Measurements from ENCODE around the gene MGAT4B. TPM values are rescaled to one million over a fixed set of nuclear protein-coding genes. Genes with fewer than 3 reads are reported as not detected.

MGAT4B gene
- total RNA-seq, 2 experiments from 2014 or later: 141 to 145 TPM

GRCh38 chr5:179793468-179794139 lies 13.1 kb downstream of the MGAT4B start, which contains the start of gene LTC4S:
Gene LTC4S (plus strand): TSS chr5:179793986. CDS start chr5:179794081, 95 bp downstream.
- Mint-ChIP-seq H3K27ac (peak within 1 kb of the TSS; percentile 85), H3K36me3 (ENCODE audit: low read depth) (peaks cover 10% of the 10 kb centered on the region), H3K27me3 (no peaks in the 10 kb centered on the region), H3K4me3 (peak within 1 kb of the TSS; percentile 82), H3K4me1 (ENCODE audit: low read depth) (peaks cover 40% of the 10 kb centered on the region), H3K9me3 (no peaks in the 10 kb centered on the region)
- CTCF ChIA-PET: interaction anchor here (2.8 kb wide), 1 partner anchor 31 kb away, joined by 12 read pairs; no protein-coding TSS in a partner anchor
- Histone ChIP-seq H3K27ac (ENCODE audit: low read depth in 1 of 2, low read length in 2 of 2) (peak within 1 kb of the TSS in 1 of 2 donors; percentile 48), H3K36me3 (ENCODE audit: insufficient read depth, low read length) (peaks cover 8% of the 10 kb centered on the region), H3K4me3 (ENCODE audit: low read length) (peak within 1 kb of the TSS; percentile 31), H3K4me1 (ENCODE audit: insufficient read depth, low read length) (peaks cover 38% of the 10 kb centered on the region), H3K27me3 (ENCODE audit: control insufficient read depth in 1 of 2, insufficient read depth in 2 of 2, low read length in 2 of 2) (no peaks in the 10 kb centered on the region), H3K9me3 (ENCODE audit: control insufficient read depth in 1 of 2, insufficient read depth in 1 of 2, low read length in 2 of 2) (no peaks in the 10 kb centered on the region)
- POLR2A ChIA-PET: interaction anchor here (0.9 to 4.6 kb wide), 10 partner anchors 12 to 170 kb away, joined by 3 to 23 read pairs (median 6); partner anchors contain the start of genes HNRNPH1, MAML1, MGAT4B and SQSTM1
- intact Hi-C loops (cut with DNase I, micrococcal nuclease): loop anchor here in 1 of 2 experiments (2.0 kb wide), 1 partner anchor 61 kb away; the partner anchor contains the start of gene MAML1
- ATAC-seq (ENCODE audit: poor library complexity) (peak; percentile 64), DNase-seq (peak in 13 of 14 experiments; percentile 38 to 85 (median 55))
- TF ChIP-seq CTCF (IDR thresholded peaks at IDR 0.05): no peak

GRCh38 chr5:179792612-179793467 lies 13.8 kb downstream of the MGAT4B start:
- peak overlapping the region; percentile 82 for H3K4me3 Mint-ChIP-seq
- DNase-seq: peak in 1 of 14 experiments; percentile 37
- Histone ChIP-seq H3K27ac (ENCODE audit: low read depth in 1 of 2, low read length in 2 of 2) (peak overlapping the region in 1 of 2 donors; percentile 48), H3K4me3 (ENCODE audit: low read length) (no peak overlapping the region), H3K27me3 (ENCODE audit: control insufficient read depth in 1 of 2, insufficient read depth in 2 of 2, low read length in 2 of 2) (no peaks in the 10 kb centered on the region), H3K9me3 (ENCODE audit: control insufficient read depth in 1 of 2, insufficient read depth in 1 of 2, low read length in 2 of 2) (no peaks in the 10 kb centered on the region), H3K4me1 (ENCODE audit: insufficient read depth, low read length) (peaks cover 38% of the 10 kb centered on the region), H3K36me3 (ENCODE audit: insufficient read depth, low read length) (peaks cover under 1% of the 10 kb centered on the region)
- ATAC-seq (ENCODE audit: poor library complexity): no peak
- CTCF ChIA-PET: interaction anchor here (2.0 to 2.8 kb wide), 2 partner anchors 9 to 30 kb away, joined by 4 to 12 read pairs; no protein-coding TSS in a partner anchor
- intact Hi-C loops (cut with DNase I, micrococcal nuclease): no loop called here
- H3K36me3 Mint-ChIP-seq (ENCODE audit: low read depth): peaks cover 10% of the 10 kb centered on the region
- H3K4me1 Mint-ChIP-seq (ENCODE audit: low read depth): peaks cover 40% of the 10 kb centered on the region
- H3K27ac Mint-ChIP-seq: peak overlapping the region; percentile 85
- no peak for TF ChIP-seq CTCF (IDR thresholded peaks at IDR 0.05)
- H3K27me3 Mint-ChIP-seq: no peaks in the 10 kb centered on the region
- POLR2A ChIA-PET: interaction anchor here (0.9 to 4.6 kb wide), 7 partner anchors 13 to 61 kb away, joined by 3 to 23 read pairs (median 7); partner anchors contain the start of genes MAML1, MGAT4B and SQSTM1
- no peaks in the 10 kb centered on the region for H3K9me3 Mint-ChIP-seq

Data from CD4-positive, alpha-beta T cell (primary cell).